ENCODE measurements around the gene PUS7L.
A peak's percentile ranks its signal among the peaks of the same experiment; 100 is the strongest.
"Not testable (repeated sequence)": the region's sequence is repeated elsewhere in the genome, so short reads cannot be mapped to it uniquely, and the experiment has no call there.

PUS7L gene

GRCh38 chr12:43749016-43749415 is 9.6 kb downstream of the PUS7L start:
- no peak for DNase-seq

GRCh38 chr12:43744826-43745225 is 13.8 kb downstream of the PUS7L start:
- no peak for DNase-seq

- no peak for DNase-seq
Measured at GRCh38 chr12:43742106-43742505, 16.5 kb downstream of the PUS7L start.

- no peak for DNase-seq
Measured at GRCh38 chr12:43740511-43741100, 18.0 kb downstream of the PUS7L start.

- no peak for DNase-seq
Measured at GRCh38 chr12:43737646-43738045, 20.9 kb downstream of the PUS7L start.

GRCh38 chr12:43736927-43737440 is 21.6 kb downstream of the PUS7L start:
- DNase-seq, result no peak

GRCh38 chr12:43733687-43734086 is 24.9 kb downstream of the PUS7L start:
- DNase-seq, result no peak

GRCh38 chr12:43730283-43730682 is 28.3 kb downstream of the PUS7L start:
- DNase-seq, result no peak

- DNase-seq, result no peak
Measured at GRCh38 chr12:43728698-43729097, 29.9 kb downstream of the PUS7L start.

GRCh38 chr12:43728117-43728516 is 30.5 kb downstream of the PUS7L start:
- DNase-seq, result peak; percentile 26

GRCh38 chr12:43723134-43723533 is 35.5 kb downstream of the PUS7L start:
- no peak for DNase-seq

- no peak for DNase-seq
Measured at GRCh38 chr12:43722621-43723020, 36.0 kb downstream of the PUS7L start.

- no peak for DNase-seq
Measured at GRCh38 chr12:43711348-43711747, 47.2 kb downstream of the PUS7L start.

- not testable (repeated sequence) for DNase-seq
Measured at GRCh38 chr12:43703772-43704171, 54.8 kb downstream of the PUS7L start.

GRCh38 chr12:43701194-43701593 is 57.4 kb downstream of the PUS7L start:
- not testable (repeated sequence) for DNase-seq

- DNase-seq, result no peak
Measured at GRCh38 chr12:43696154-43696553, 62.4 kb downstream of the PUS7L start.

GRCh38 chr12:43694879-43695278 is 63.7 kb downstream of the PUS7L start:
- no peak for DNase-seq

- DNase-seq, result peak; percentile 25
Measured at GRCh38 chr12:43692064-43692463, 66.5 kb downstream of the PUS7L start.

GRCh38 chr12:43685491-43685890 is 73.1 kb downstream of the PUS7L start:
- DNase-seq, result not testable (repeated sequence)

- no peak for DNase-seq
Measured at GRCh38 chr12:43676183-43676813, 82.3 kb downstream of the PUS7L start.

- no peak for DNase-seq
Measured at GRCh38 chr12:43675048-43675904, 83.3 kb downstream of the PUS7L start.

GRCh38 chr12:43669373-43669772 is 89.2 kb downstream of the PUS7L start:
- no peak for DNase-seq

All from kidney glomerular epithelial cell (primary cell).